Activated T-cell treated with anti-CD3 and anti-CD28 coated beads, Interleukin-2, amount 50 U/mL, for 4 hours (primary cell): ENCODE measurements around the gene TFF3. TPM values are rescaled to one million over a fixed set of nuclear protein-coding genes. Genes with fewer than 3 reads are reported as not detected.
A peak's percentile ranks its signal among the peaks of the same experiment; 100 is the strongest.

Source experiments
- ATAC-seq, 2 donors: fragments of 200-7000 bp; cut with Tn5 transposase; one replicate each; pipeline ENCODE4 v1.10.0; 2021
- DNase-seq: peaks from one replicate; pipeline ENCODE4 v3.0.0-alpha.2; 2020
- H3K27me3 Mint-ChIP-seq: one replicate; pipeline ENCODE4 v1.8.0; 2021; ENCODE audit warnings: low read depth, mixed read lengths
- H3K36me3 Mint-ChIP-seq: one replicate; pipeline ENCODE4 v1.8.0; 2022; ENCODE audit warnings: mixed read lengths; ENCODE audit not compliant: insufficient read depth
- H3K4me1 Mint-ChIP-seq: one replicate; pipeline ENCODE4 v1.8.0; 2021; ENCODE audit warnings: low read depth, mixed read lengths
- H3K4me3 Mint-ChIP-seq: one replicate; pipeline ENCODE4 v1.8.0; 2021; ENCODE audit warnings: mild to moderate bottlenecking, moderate library complexity, mixed read lengths
- H3K9me3 Mint-ChIP-seq: one replicate; pipeline ENCODE4 v1.8.0; 2021; ENCODE audit warnings: mixed read lengths
- total RNA-seq, 3 donors: library from RNA; stranded (reverse); gene quantifications; one replicate each; pipeline ENCODE4 v1.2.1, GENCODE V29; 2021

Gene TFF3
- total RNA-seq, 3 donors from 2014 or later = 0.29 to 0.96 TPM; not detected in 1

DNA sequence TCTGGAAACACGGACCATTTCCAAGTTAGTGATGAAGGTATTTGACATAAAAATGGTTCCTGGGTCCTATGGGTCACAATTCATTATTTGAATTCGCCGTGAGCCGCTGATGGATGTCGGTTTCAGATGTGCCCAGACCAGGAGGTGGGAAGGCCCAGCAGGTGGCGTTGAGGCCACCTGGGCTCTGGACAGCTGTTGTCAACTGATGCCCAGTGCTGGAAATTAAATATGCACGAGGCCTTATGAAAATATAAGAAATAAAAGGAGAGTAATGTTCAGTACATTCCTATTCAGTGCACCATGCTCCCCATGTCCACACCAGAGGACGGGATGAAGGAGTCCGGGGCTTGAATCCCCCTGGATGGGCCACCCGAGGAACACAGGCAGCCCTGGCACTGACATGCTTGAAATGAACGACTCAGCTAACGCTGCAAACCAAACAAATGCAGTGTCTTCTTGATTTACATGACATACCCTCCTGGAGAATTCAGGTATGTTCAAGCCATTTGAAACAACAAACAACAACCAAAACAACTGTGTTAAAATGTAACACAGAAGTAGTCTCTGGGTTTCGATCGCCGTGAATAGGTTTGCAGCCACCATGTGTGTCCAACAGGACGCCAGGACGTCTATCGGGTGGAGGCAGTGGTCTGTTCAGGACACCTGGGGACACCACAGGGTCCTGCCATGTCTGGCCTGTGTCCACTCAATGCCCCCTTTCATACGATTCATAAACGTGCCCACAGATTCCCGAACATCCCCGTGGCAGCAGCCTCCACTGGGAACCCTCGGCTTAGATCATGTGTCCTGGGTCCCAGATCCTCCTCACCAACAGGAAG lies 6.1 kb downstream of the TFF3 start:
- H3K36me3 Mint-ChIP-seq = no peaks in the 10 kb centered on the region
- no peak overlapping the region for H3K4me3 Mint-ChIP-seq
- no peak for DNase-seq
- H3K9me3 Mint-ChIP-seq = no peaks in the 10 kb centered on the region
- H3K27me3 Mint-ChIP-seq = peaks cover 2% of the 10 kb centered on the region
- peak in 1 of 2 donors; percentile 21 for ATAC-seq
- peaks cover 6% of the 10 kb centered on the region for H3K4me1 Mint-ChIP-seq

DNA sequence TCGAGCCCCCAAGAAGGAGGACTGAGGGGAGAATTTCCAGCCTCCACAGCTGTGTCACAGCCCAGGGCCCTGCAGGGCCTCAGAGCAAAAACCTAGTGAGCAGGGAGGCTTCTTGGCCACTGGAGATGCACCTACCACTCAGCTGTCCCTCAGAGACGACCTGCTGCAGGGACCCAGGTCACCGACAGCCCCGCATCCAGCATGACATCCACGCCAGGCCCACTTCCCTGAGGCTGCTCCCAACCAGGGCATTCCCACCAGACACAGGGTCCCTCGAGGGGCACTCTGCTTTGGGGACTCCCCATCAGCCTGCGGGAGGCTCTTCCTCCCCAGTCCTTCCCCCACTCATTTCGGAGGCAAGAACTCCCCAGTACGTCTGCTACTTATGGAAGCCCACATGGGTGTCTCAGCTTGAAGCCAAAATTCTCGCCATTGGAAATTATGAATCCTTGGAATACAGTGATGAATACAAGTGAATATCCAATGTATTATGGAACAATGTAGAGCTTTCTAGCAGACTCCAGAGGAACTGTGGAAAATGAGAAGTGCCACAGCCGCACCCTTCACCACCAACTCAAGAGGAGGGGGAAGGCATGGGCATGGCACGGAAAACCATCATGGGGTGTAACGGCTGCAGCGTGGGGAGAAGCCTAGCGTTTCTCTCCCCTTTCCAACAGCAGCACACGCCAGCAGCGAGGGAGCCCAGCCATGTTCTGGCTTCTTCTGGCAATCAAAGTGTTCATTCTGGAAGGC lies 6.9 kb downstream of the TFF3 start:
- Mint-ChIP-seq H3K36me3 (no peaks in the 10 kb centered on the region), H3K4me3 (no peak overlapping the region), H3K4me1 (peaks cover 6% of the 10 kb centered on the region), H3K27me3 (peaks cover 2% of the 10 kb centered on the region), H3K9me3 (no peaks in the 10 kb centered on the region)
- ATAC-seq (no peak), DNase-seq (no peak)

DNA sequence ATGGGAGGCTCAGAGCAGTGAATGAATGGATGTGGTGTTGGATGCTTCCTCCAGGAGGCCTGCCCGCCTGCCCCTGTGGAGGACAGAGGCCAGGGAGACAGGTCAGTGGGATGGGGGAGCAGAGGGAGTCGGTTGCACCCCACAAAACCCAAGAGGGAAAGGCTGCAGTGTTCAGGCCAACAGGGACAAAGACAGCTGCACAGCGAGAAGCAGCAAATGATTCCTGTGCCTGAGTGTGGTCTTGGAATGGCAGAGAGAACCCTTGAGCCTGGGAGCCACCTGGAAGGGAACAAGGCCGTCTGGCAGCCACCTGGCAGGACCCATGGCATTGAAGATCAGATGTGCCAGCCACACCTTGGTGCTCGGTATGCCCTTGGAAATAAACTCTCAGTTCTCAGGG lies 8.1 kb downstream of the TFF3 start:
- H3K4me1 Mint-ChIP-seq = peaks cover 6% of the 10 kb centered on the region
- H3K36me3 Mint-ChIP-seq = no peaks in the 10 kb centered on the region
- H3K9me3 Mint-ChIP-seq = no peaks in the 10 kb centered on the region
- no peak overlapping the region for H3K4me3 Mint-ChIP-seq
- no peak for DNase-seq
- H3K27me3 Mint-ChIP-seq = peaks cover 2% of the 10 kb centered on the region
- ATAC-seq = no peak

DNA sequence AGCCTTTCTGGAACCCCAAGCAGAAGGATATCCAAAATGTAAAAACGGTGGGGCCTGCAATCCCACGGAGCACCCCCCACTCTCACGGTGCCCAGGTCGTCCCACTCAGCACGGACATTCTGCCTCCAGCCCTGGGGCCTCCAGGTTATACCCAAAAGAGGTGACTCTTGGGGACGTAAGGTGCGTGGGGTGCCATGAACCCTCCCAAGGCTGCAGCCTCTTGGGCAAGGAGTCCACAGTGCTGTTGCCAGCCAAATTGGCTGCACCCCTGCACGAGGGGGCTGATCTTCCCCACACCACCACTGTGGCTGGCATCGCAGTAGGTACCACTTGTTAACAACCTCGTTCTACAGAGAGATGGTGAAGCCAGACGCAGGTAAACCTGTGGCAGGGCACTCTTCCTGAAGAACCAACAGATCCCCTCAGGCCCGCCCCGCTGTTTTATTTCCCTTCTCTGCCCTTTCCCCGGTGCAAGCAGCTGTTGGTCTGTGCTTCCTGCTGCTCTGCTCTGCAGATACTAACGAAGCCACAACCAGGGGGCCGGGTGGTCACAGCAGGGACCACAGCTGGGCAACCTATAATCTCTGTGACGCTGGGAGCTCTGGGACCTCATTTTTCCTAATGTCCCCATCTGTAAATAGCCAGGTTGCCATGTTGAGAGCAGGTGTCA lies 8.7 kb downstream of the TFF3 start:
- Mint-ChIP-seq H3K27me3 (peaks cover 2% of the 10 kb centered on the region), H3K4me3 (no peak overlapping the region), H3K36me3 (no peaks in the 10 kb centered on the region), H3K9me3 (no peaks in the 10 kb centered on the region), H3K4me1 (peaks cover 6% of the 10 kb centered on the region)
- no peak for ATAC-seq
- DNase-seq = no peak

DNA sequence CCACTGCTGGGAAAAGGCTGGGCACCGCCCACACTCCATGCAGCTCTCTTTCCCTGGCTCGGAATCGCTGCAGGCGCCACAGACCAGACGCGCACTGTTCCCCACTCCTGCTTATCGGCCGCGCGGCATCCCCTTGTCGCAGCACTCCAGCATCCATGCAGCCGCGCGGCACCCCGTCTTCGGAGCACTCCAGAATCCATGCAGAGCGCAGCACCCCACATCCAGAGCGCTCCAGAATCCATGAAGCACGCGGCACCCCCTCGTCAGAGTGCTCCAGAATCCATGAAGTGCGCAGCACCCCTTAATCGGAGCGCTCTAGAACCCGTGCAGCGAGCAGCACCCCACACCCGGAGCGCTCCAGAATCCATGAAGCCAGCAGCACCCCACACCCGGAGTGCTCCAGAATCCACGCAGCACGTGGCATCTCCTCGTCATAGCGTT lies 9.5 kb downstream of the TFF3 start:
- Mint-ChIP-seq H3K36me3 (no peaks in the 10 kb centered on the region), H3K4me1 (peaks cover 6% of the 10 kb centered on the region), H3K9me3 (no peaks in the 10 kb centered on the region), H3K4me3 (no peak overlapping the region), H3K27me3 (peaks cover 2% of the 10 kb centered on the region)
- ATAC-seq = no peak
- DNase-seq = no peak

DNA sequence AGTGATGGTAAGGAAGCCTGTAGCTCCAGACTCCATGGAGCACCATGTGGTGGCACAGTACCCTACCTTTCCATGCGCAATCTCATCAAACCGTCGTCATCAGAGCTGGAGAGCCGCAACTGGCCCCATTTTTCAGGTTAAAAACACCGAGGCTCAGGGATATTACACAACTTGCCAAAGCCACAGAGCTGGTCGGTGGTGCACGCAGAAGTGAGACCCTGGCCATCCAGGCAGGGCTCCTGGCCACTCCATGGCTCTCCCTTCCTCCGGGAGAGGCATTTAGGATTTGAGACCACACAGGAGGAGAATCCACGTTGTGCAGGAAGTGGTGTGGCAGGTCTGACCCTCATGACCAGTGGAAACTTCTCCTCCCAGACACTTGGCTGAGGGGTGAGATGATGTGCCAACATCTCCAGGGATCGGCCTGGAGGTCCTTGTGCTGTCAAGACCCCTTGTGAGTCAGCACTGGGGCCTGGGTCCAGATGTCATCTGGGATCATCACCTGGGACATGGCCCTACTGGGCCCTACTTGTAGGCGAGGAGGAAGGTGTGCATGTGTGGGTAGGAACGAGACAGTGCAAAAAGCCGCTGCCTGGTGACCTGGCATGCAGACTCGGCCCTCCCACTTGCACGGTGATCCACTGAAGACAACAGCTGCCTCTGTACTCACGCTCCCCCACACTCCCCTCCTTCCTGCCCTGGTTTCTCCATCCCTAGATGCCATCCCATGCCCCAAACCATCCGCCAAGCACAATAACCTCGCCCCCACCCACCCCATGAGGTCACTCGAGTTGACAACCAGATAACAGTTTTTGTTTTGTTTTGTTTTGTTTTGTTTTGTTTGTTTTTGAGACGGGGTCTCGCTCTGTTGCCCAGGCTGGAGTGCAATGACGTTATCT lies 10.4 kb downstream of the TFF3 start:
- Mint-ChIP-seq H3K4me1 (peaks cover 7% of the 10 kb centered on the region), H3K36me3 (no peaks in the 10 kb centered on the region), H3K9me3 (no peaks in the 10 kb centered on the region), H3K27me3 (peaks cover 2% of the 10 kb centered on the region), H3K4me3 (no peak overlapping the region)
- DNase-seq = no peak
- no peak for ATAC-seq

DNA sequence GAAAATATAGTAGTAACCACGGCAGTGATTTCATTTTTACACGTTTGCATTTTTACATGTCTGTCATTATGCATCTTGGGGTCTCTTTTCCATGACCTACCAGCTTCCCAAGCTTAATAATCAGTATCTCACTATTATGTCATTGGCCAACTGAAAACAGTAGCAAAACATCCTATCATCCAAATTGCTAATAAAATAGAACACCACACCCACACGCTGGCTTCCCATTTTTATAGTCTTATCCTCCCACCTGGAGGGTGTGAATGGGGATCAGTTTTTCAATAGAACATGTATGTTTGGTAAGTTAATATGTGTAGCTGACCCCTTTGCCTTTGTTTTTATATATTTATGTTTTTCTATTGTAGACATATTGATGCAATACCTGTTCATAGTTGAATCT lies 11.8 kb downstream of the TFF3 start:
- H3K27me3 Mint-ChIP-seq = peaks cover 2% of the 10 kb centered on the region
- ATAC-seq (no peak), DNase-seq (no peak)
- H3K9me3 Mint-ChIP-seq = no peaks in the 10 kb centered on the region
- peaks cover 7% of the 10 kb centered on the region for H3K4me1 Mint-ChIP-seq
- H3K4me3 Mint-ChIP-seq = no peak overlapping the region
- no peaks in the 10 kb centered on the region for H3K36me3 Mint-ChIP-seq

DNA sequence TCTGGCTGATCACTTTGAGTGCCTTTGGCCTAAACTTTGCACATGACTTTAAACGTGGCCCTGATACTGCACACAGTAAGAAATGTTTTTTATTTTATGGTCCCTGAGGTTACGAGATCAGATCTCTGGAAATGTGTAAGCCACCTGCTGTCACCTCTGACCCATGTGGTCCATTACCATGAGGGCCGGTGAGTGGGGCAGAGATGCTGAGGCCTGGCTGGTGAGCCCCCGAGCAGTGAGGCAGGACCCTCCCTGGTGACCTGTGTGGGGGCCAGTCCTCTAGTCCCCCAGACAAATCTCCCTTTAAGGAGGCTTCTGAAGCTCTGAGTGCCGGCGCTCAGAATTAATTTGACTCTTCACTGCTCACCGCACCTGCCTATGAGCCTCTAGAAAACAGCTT lies 12.4 kb downstream of the TFF3 start:
- H3K36me3 Mint-ChIP-seq = no peaks in the 10 kb centered on the region
- ATAC-seq (no peak), DNase-seq (no peak)
- no peaks in the 10 kb centered on the region for H3K9me3 Mint-ChIP-seq
- peaks cover 7% of the 10 kb centered on the region for H3K4me1 Mint-ChIP-seq
- H3K27me3 Mint-ChIP-seq = peaks cover 2% of the 10 kb centered on the region
- no peak overlapping the region for H3K4me3 Mint-ChIP-seq

DNA sequence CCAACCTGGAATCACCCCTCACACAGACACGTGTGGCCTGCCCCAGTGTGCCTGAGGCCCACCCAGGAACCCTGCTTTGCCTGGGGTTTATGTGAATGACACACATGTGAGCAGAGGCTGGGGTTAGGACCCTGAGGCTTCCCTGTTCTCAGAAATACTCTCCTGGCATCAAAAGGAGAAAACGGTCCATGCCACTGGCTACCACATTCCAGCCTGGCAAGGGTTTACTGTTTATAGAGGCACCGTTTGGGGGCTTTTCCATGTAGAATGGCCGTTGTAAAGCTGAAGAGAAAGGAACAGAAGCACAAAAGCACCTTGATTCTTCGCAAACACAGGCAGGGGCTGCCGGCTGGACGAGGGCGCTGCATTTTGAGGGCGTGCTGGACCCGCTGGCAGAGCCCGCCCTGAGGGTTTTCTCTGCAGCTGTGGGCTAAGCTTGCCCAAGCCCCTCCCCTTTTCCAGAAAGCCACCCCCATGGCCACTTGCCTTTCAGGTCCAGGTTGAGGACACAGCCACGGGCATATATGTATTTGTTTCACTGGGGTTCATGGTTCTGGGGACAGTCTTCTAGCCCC lies 13.0 kb downstream of the TFF3 start:
- no peak overlapping the region for H3K4me3 Mint-ChIP-seq
- no peak for DNase-seq
- no peaks in the 10 kb centered on the region for H3K36me3 Mint-ChIP-seq
- no peaks in the 10 kb centered on the region for H3K9me3 Mint-ChIP-seq
- H3K4me1 Mint-ChIP-seq = peaks cover 7% of the 10 kb centered on the region
- no peak for ATAC-seq
- H3K27me3 Mint-ChIP-seq = peaks cover 2% of the 10 kb centered on the region

DNA sequence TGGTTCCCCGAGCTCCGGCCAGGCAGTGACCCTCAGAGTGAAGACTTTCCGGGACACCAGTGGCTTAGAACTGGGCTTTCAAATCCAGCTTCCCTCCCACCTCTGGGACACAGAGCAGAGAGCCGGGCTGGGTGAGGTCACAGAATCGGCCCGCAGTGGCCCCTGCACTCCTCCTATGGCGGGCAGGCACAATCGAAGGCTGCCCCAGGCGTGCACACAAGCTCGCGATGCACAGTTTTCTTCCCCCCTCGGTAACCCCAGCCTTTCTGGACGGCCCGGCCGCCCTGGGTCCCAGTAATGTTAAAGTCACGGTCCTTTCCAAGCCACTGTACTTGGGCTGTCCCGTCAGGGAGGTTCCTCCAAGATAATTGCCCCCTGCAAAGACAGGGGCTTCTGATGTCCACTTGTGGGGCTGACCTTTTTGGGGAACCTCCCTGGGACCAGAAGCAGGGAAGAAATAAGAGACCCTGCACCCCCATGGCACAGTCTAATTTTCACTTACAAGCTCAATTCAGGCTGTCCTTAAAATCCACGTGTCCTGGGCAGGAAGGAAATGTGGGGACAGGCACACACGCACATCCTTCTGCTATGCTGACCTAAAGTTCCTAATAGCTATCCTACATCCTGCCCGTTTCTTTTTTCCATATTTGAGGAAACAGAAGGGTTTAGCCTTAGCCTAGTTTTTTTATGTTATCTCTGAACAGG lies 13.7 kb downstream of the TFF3 start:
- ATAC-seq = no peak
- no peaks in the 10 kb centered on the region for H3K36me3 Mint-ChIP-seq
- no peaks in the 10 kb centered on the region for H3K9me3 Mint-ChIP-seq
- H3K4me3 Mint-ChIP-seq = no peak overlapping the region
- peaks cover 4% of the 10 kb centered on the region for H3K4me1 Mint-ChIP-seq
- no peaks in the 10 kb centered on the region for H3K27me3 Mint-ChIP-seq
- DNase-seq = no peak

DNA sequence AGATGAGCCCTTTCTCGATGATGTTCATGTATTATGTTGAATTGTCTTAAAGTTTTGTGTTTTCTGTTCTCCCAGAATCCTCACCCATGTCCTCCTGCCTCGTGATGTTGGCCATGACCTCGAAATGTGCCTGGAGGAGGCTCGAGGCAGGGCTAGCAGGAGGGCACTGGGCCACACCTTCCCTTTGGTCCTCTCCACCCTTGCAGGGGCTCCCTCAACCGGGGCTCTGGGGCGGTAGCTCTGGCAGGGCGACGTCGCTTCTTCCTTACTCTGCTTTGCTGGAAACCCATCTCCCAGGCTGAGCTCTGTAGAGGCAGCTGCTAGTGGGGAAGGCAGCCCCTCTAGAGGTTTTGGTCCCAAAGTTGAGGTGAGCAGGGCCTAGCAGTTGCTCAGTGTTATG lies 14.3 kb downstream of the TFF3 start:
- H3K4me1 Mint-ChIP-seq = peaks cover 4% of the 10 kb centered on the region
- H3K4me3 Mint-ChIP-seq = no peak overlapping the region
- ATAC-seq (no peak), DNase-seq (no peak)
- no peaks in the 10 kb centered on the region for H3K36me3 Mint-ChIP-seq
- H3K27me3 Mint-ChIP-seq = no peaks in the 10 kb centered on the region
- H3K9me3 Mint-ChIP-seq = no peaks in the 10 kb centered on the region

DNA sequence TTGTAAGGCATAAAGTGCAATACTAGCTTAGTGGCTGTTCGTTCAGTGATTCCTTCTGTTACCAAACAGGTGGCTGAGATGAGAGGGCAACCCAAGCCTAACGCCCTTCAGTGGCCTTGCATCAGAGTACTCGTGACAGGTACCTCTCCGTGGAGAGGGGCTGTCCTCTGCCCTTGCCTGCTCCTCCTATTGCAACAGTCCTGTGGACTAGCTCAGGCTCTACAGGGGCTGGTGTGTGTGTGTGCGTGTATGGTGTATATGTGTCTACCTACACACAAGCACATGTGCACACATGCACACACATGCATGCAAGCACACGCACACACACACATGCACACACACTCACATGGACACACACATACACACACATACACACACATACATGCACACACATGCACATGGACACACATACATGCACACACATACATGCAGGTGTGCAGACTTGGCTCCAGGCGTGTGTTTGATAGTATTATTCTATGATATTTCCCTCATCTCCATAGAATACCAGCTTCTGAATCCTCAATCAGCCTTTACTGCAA lies 15.1 kb downstream of the TFF3 start:
- Mint-ChIP-seq H3K27me3 (no peaks in the 10 kb centered on the region), H3K36me3 (peaks cover 6% of the 10 kb centered on the region), H3K4me3 (no peak overlapping the region), H3K9me3 (no peaks in the 10 kb centered on the region), H3K4me1 (peaks cover 4% of the 10 kb centered on the region)
- no peak for DNase-seq
- ATAC-seq = no peak
